HepG2 (cell line): ENCODE measurements around the gene COA3. TPM values are rescaled to one million over a fixed set of nuclear protein-coding genes. Genes with fewer than 3 reads are reported as not detected.

ENCODE experiments used
- CBFB ChIP-seq: sonication (generic); formaldehyde crosslinking; IDR thresholded peaks from 2 replicates; pipeline ENCODE4 v1.4.0; 2020; ENCODE audit warnings: missing genetic modification reagents
- CENPT ChIP-seq: sonication (generic); formaldehyde crosslinking; IDR thresholded peaks from 2 replicates; pipeline ENCODE4 v1.8.0; 2022; ENCODE audit warnings: low read depth, mild to moderate bottlenecking, moderate library complexity, missing genetic modification reagents
- CTCF ChIP-seq: sonication (generic); formaldehyde crosslinking; IDR thresholded peaks from 2 replicates; pipeline ENCODE4 v1.5.0; 2020; ENCODE audit warnings: mild to moderate bottlenecking, missing genetic modification reagents, moderate library complexity
- ETV6 ChIP-seq: sonication (generic); formaldehyde crosslinking; conservative IDR thresholded peaks from 2 replicates; pipeline ENCODE4 v1.4.0; 2020; ENCODE audit warnings: missing genetic modification reagents
- FOXO1 ChIP-seq: sonication (generic); formaldehyde crosslinking; IDR thresholded peaks from 2 replicates; pipeline ENCODE4 v1.4.0; 2020; ENCODE audit warnings: missing genetic modification reagents
- GATA4 ChIP-seq: sonication (generic); IDR thresholded peaks from 2 replicates; pipeline ENCODE4 v1.6.1; 2016; ENCODE audit warnings: antibody characterized with exemption, low read depth, borderline replicate concordance
- GMEB2 ChIP-seq: IDR thresholded peaks from 2 replicates; pipeline ENCODE4 v1.6.1; 2016; ENCODE audit warnings: missing biosample characterization, missing genetic modification reagents, low read depth
- HNF4G ChIP-seq, 2 experiments: sonication (generic) in 1 of 2; formaldehyde crosslinking in 1 of 2; IDR thresholded peaks; 2 replicates each; pipeline versions ENCODE4 v1.4.0 to v1.6.1; 2011 to 2020; ENCODE audit warnings: borderline replicate concordance in 2 of 2, low read depth in 2 of 2, mild to moderate bottlenecking in 2 of 2, low read length in 1 of 2, missing genetic modification reagents in 1 of 2, moderate library complexity in 1 of 2
- HNRNPL ChIP-seq: fragments of 200-400 bp; formaldehyde crosslinking; IDR thresholded peaks from 2 replicates; pipeline ENCODE4 v1.6.1; 2017; ENCODE audit warnings: mild to moderate bottlenecking, low read depth, low read length
- HNRNPLL ChIP-seq: fragments of 200-400 bp; formaldehyde crosslinking; IDR thresholded peaks from 2 replicates; pipeline ENCODE4 v1.6.1; 2017; ENCODE audit warnings: mild to moderate bottlenecking, low read depth, low read length; ENCODE audit not compliant: poor library complexity, severe bottlenecking
- IKZF4 ChIP-seq: sonication (generic); formaldehyde crosslinking; IDR thresholded peaks from 2 replicates; pipeline ENCODE4 v1.5.1; 2020; ENCODE audit warnings: borderline replicate concordance, mild to moderate bottlenecking, low read depth, missing genetic modification reagents; ENCODE audit errors: not compliant biosample characterization
- MAX ChIP-seq: IDR thresholded peaks from 2 replicates; pipeline ENCODE4 v1.6.1; 2012; ENCODE audit warnings: inconsistent platforms
- SAP130 ChIP-seq: IDR thresholded peaks from 2 replicates; pipeline ENCODE4 v1.6.1; 2016; ENCODE audit warnings: low read depth
- SMARCE1 ChIP-seq: fragments of 450-650 bp; IDR thresholded peaks from 2 replicates; pipeline ENCODE4 v1.6.1; 2017; ENCODE audit warnings: borderline replicate concordance
- TBX2 ChIP-seq: sonication (generic); formaldehyde crosslinking; IDR thresholded peaks from 2 replicates; pipeline ENCODE4 v1.5.0; 2020; ENCODE audit warnings: missing genetic modification reagents, mild to moderate bottlenecking, borderline replicate concordance
- TOE1 ChIP-seq: sonication (generic); formaldehyde crosslinking; IDR thresholded peaks from 2 replicates; pipeline ENCODE4 v1.4.0; 2020; ENCODE audit warnings: mild to moderate bottlenecking, missing genetic modification reagents
- ZBTB7A ChIP-seq: sonication (generic); formaldehyde crosslinking; IDR thresholded peaks from 2 replicates; pipeline ENCODE4 v1.8.0; 2022; ENCODE audit warnings: mild to moderate bottlenecking, missing genetic modification reagents
- ZEB1 ChIP-seq: IDR thresholded peaks from 2 replicates; pipeline ENCODE4 v1.6.1; 2012; ENCODE audit warnings: mild to moderate bottlenecking, low read depth, inconsistent platforms; ENCODE audit not compliant: insufficient replicate concordance
- ZGPAT ChIP-seq: IDR thresholded peaks from 2 replicates; pipeline ENCODE4 v1.6.1; 2016; ENCODE audit warnings: mild to moderate bottlenecking
- ZNF264 ChIP-seq: sonication (generic); formaldehyde crosslinking; IDR thresholded peaks from 2 replicates; pipeline ENCODE4 v1.4.0; 2020; ENCODE audit warnings: missing genetic modification reagents
- ZNF292 ChIP-seq: sonication (generic); formaldehyde crosslinking; IDR thresholded peaks from 2 replicates; pipeline ENCODE4 v1.8.1; 2022; ENCODE audit warnings: mild to moderate bottlenecking, low read depth, missing genetic modification reagents, borderline replicate concordance
- ZNF343 ChIP-seq: sonication (generic); formaldehyde crosslinking; IDR thresholded peaks from 2 replicates; pipeline ENCODE4 v1.4.0; 2020; ENCODE audit warnings: mild to moderate bottlenecking, missing genetic modification reagents
- ZNF484 ChIP-seq: sonication (generic); formaldehyde crosslinking; IDR thresholded peaks from 2 replicates; pipeline ENCODE4 v1.5.1; 2020; ENCODE audit warnings: mild to moderate bottlenecking, low read depth, missing genetic modification reagents, borderline replicate concordance
- ZNF501 ChIP-seq: sonication (generic); formaldehyde crosslinking; IDR thresholded peaks from 2 replicates; pipeline ENCODE4 v1.5.1; 2020; ENCODE audit warnings: mild to moderate bottlenecking, moderate library complexity, missing genetic modification reagents
- ZNF629 ChIP-seq: sonication (generic); formaldehyde crosslinking; conservative IDR thresholded peaks from 2 replicates; pipeline ENCODE4 v1.5.0; 2020; ENCODE audit warnings: missing genetic modification reagents
- polyA plus RNA-seq, 8 experiments: library from polyadenylated mRNA; depleted of rRNA in 3 of 8; stranded (reverse) in 7 of 8; unstranded in 1 of 8; fragments of >200 nt; fragmentation: Illumina TruSeq in 4 of 8; extraction: Trizol in 4 of 8; gene quantifications; 2 replicates each; pipeline versions ENCODE4 v1.2.1 to v1.2.3, GENCODE V29; 2011 to 2016; ENCODE audit warnings: low read depth in 4 of 8, missing spikeins in 1 of 8, mixed read lengths in 1 of 8; ENCODE audit not compliant: insufficient read depth in 1 of 8
- total RNA-seq, 5 experiments: library from RNA; depleted of rRNA; stranded (reverse); fragments of >200 nt; fragmentation: Illumina TruSeq; extraction: Trizol; gene quantifications; 2 replicates each; pipeline ENCODE4 v1.2.3, GENCODE V29; 2016; ENCODE audit warnings: low read depth in 1 of 5

Gene COA3
- total and polyA plus RNA-seq, 2 of the 13 experiments (the other 11 are each of a cell fraction or from before 2014, with no cell fraction given): 133 to 202 TPM

- TF ChIP-seq FOXO1 (CRISPR knock-in tag) (no peak), SAP130 (CRISPR knock-in tag) (peak; percentile 39), MAX (peak; percentile 85), GMEB2 (CRISPR knock-in tag) (no peak), HNF4G (IDR thresholded peaks at IDR 0.05; ENCODE audit: borderline replicate concordance, low read depth, low read length) (no peak; the same call in 1 of the 2 replicates), HNF4G (CRISPR knock-in tag; IDR thresholded peaks at IDR 0.05; ENCODE audit: borderline replicate concordance, low read depth) (no peak), TBX2 (CRISPR knock-in tag) (0 out of 2 replicates have a peak, but pooled peaks have one; percentile 5), ZNF292 (CRISPR knock-in tag) (no peak), ZNF501 (CRISPR knock-in tag) (no peak), ZNF484 (CRISPR knock-in tag) (no peak), HNRNPL (no peak), CBFB (CRISPR knock-in tag) (no peak), ETV6 (0 out of 2 replicates have a peak, but pooled peaks have one; percentile 26), CENPT (peak; percentile 42; the same call in 1 of the 2 replicates), ZEB1 (no peak), ZNF629 (no peak), CTCF (CRISPR knock-in tag) (peak; percentile 1; the same call in 1 of the 2 replicates), HNRNPLL (peak; percentile 23), TOE1 (CRISPR knock-in tag) (no peak), GATA4 (no peak), ZNF264 (CRISPR knock-in tag) (no peak), SMARCE1 (no peak), ZNF343 (CRISPR knock-in tag) (no peak), ZGPAT (no peak), IKZF4 (CRISPR knock-in tag) (peak; percentile 86), ZBTB7A (CRISPR knock-in tag) (peak; percentile 66; the same call in 1 of the 2 replicates)
Measured at GRCh38 chr17:42760652-42761581, 37.6 kb downstream of the COA3 start, which contains the start of gene RAMP2 (continued).
